ENCODE data around the gene IMMT. TPM values are rescaled to one million over a fixed set of nuclear protein-coding genes. Genes with fewer than 3 reads are reported as not detected.
"Not testable (repeated sequence)": the region's sequence is repeated elsewhere in the genome, so short reads cannot be mapped to it uniquely, and the experiment has no call there.

Gene IMMT
- polyA plus RNA-seq, 1 donor (not counting 4 experiments of a cell fraction or from before 2014, with no cell fraction given), result 91.5 TPM

GRCh38 chr2:86230961-86231360 is 35.7 kb upstream of the IMMT start:
- H3K9ac ChIP-seq (ENCODE audit: control insufficient read depth, extremely low read depth, insufficient read depth, low read length), result no peak overlapping the region
- H3K27me3 ChIP-seq (ENCODE audit: control insufficient read depth, extremely low read depth, insufficient read depth, low read length), result no peaks in the 10 kb centered on the region
- no peaks in the 10 kb centered on the region for H3K79me2 ChIP-seq (ENCODE audit: control insufficient read depth, insufficient read depth, low read length)
- dilution Hi-C loops (cut with MboI; ENCODE audit: extremely low pct_ligation_motif_present, low sequenced_read_pairs), result no loop called here
- TF ChIP-seq CTCF (optimal IDR thresholded peaks at IDR 0.05 in 1 of 3, IDR thresholded peaks at IDR 0.05 in 1 of 3, conservative IDR thresholded peaks at IDR 0.05 in 1 of 3; ENCODE audit: extremely low read depth in 1 of 3, insufficient read depth in 2 of 3, low read length in 3 of 3) (no peak), EZH2 (IDR thresholded peaks at IDR 0.05; ENCODE audit: low read length) (no peak)
- H3K36me3 ChIP-seq (ENCODE audit: control insufficient read depth in 2 of 2, extremely low read depth in 1 of 2, insufficient read depth in 2 of 2, low read length in 2 of 2), result no peaks in the 10 kb centered on the region
- H3K27ac ChIP-seq (ENCODE audit: control insufficient read depth, insufficient read depth, low read length), result no peak overlapping the region
- H3K4me3 ChIP-seq (ENCODE audit: control insufficient read depth in 2 of 3, extremely low read depth in 1 of 3, insufficient read depth in 2 of 3, low read depth in 1 of 3, low read length in 3 of 3), result no peak overlapping the region
- no peaks in the 10 kb centered on the region for H4K20me1 ChIP-seq (ENCODE audit: control insufficient read depth, extremely low read depth, insufficient read depth, low read length)
- DNase-seq (ENCODE audit: low read depth, low spot score) (no peak), FAIRE-seq (no peak)
- H2AFZ ChIP-seq (ENCODE audit: control insufficient read depth, low read length), result no peak overlapping the region
- no peaks in the 10 kb centered on the region for H3K9me1 ChIP-seq (ENCODE audit: control insufficient read depth, extremely low read depth, insufficient read depth, low read length)
- peaks cover 13% of the 10 kb centered on the region for H3K4me1 ChIP-seq (ENCODE audit: control insufficient read depth, extremely low read depth, insufficient read depth, low read length)
- H3K4me2 ChIP-seq (ENCODE audit: control insufficient read depth, extremely low read depth, insufficient read depth, low read depth, low read length), result no peak overlapping the region
- H3K9me3 ChIP-seq (ENCODE audit: control insufficient read depth, low read depth, low read length), result no peaks in the 10 kb centered on the region

DNA sequence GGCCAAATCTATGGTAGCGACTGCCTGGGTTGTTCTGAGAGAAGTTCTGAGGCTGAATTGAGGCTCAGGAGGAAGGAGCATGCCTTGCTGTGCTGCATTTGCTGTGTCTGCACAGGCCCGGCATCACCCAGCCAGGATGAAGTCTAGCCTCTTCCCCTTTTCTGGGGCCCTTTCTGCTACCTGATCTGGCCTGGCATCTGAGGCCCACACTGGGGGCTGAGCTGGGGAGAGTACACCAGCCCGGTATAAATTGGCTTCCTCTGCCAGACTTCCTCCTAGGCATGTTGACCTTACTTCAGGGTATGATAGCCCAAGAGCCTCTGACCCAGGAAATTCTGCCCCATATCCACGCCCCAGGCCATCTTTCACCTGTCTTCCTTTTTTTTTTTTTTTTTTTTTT is 34.0 kb upstream of the IMMT start:
- H3K79me2 ChIP-seq (ENCODE audit: control insufficient read depth, insufficient read depth, low read length), result no peaks in the 10 kb centered on the region
- no peak overlapping the region for H3K4me3 ChIP-seq (ENCODE audit: control insufficient read depth in 2 of 3, extremely low read depth in 1 of 3, insufficient read depth in 2 of 3, low read depth in 1 of 3, low read length in 3 of 3)
- H3K27me3 ChIP-seq (ENCODE audit: control insufficient read depth, extremely low read depth, insufficient read depth, low read length), result no peaks in the 10 kb centered on the region
- FAIRE-seq (no peak), DNase-seq (ENCODE audit: low read depth, low spot score) (no peak)
- dilution Hi-C loops (cut with MboI; ENCODE audit: extremely low pct_ligation_motif_present, low sequenced_read_pairs), result no loop called here
- peaks cover 13% of the 10 kb centered on the region for H3K4me1 ChIP-seq (ENCODE audit: control insufficient read depth, extremely low read depth, insufficient read depth, low read length)
- H2AFZ ChIP-seq (ENCODE audit: control insufficient read depth, low read length), result peak overlapping the region; percentile 35
- H3K9me3 ChIP-seq (ENCODE audit: control insufficient read depth, low read depth, low read length), result no peaks in the 10 kb centered on the region
- H3K4me2 ChIP-seq (ENCODE audit: control insufficient read depth, extremely low read depth, insufficient read depth, low read depth, low read length), result peak overlapping the region; percentile 17
- H4K20me1 ChIP-seq (ENCODE audit: control insufficient read depth, extremely low read depth, insufficient read depth, low read length), result no peaks in the 10 kb centered on the region
- no peak overlapping the region for H3K27ac ChIP-seq (ENCODE audit: control insufficient read depth, insufficient read depth, low read length)
- H3K9ac ChIP-seq (ENCODE audit: control insufficient read depth, extremely low read depth, insufficient read depth, low read length), result no peak overlapping the region
- no peak for TF ChIP-seq EZH2 (IDR thresholded peaks at IDR 0.05; ENCODE audit: low read length)
- H3K9me1 ChIP-seq (ENCODE audit: control insufficient read depth, extremely low read depth, insufficient read depth, low read length), result no peaks in the 10 kb centered on the region
- no peaks in the 10 kb centered on the region for H3K36me3 ChIP-seq (ENCODE audit: control insufficient read depth in 2 of 2, extremely low read depth in 1 of 2, insufficient read depth in 2 of 2, low read length in 2 of 2)

- H2AFZ ChIP-seq (ENCODE audit: control insufficient read depth, low read length); H4K20me1 ChIP-seq (ENCODE audit: control insufficient read depth, extremely low read depth, insufficient read depth, low read length); H3K9ac ChIP-seq (ENCODE audit: control insufficient read depth, extremely low read depth, insufficient read depth, low read length); H3K79me2 ChIP-seq (ENCODE audit: control insufficient read depth, insufficient read depth, low read length); H3K9me3 ChIP-seq (ENCODE audit: control insufficient read depth, low read depth, low read length); H3K27me3 ChIP-seq (ENCODE audit: control insufficient read depth, extremely low read depth, insufficient read depth, low read length); H3K4me3 ChIP-seq (ENCODE audit: control insufficient read depth in 2 of 3, extremely low read depth in 1 of 3, insufficient read depth in 2 of 3, low read depth in 1 of 3, low read length in 3 of 3); H3K27ac ChIP-seq (ENCODE audit: control insufficient read depth, insufficient read depth, low read length); H3K36me3 ChIP-seq (ENCODE audit: control insufficient read depth in 2 of 2, extremely low read depth in 1 of 2, insufficient read depth in 2 of 2, low read length in 2 of 2); DNase-seq (ENCODE audit: low read depth, low spot score); H3K9me1 ChIP-seq (ENCODE audit: control insufficient read depth, extremely low read depth, insufficient read depth, low read length); dilution Hi-C loops (cut with MboI; ENCODE audit: extremely low pct_ligation_motif_present, low sequenced_read_pairs): not testable (repeated sequence)
- FAIRE-seq, result peak; percentile 55
- H3K4me1 ChIP-seq (ENCODE audit: control insufficient read depth, extremely low read depth, insufficient read depth, low read length), result peaks cover 15% of the 10 kb centered on the region
- H3K4me2 ChIP-seq (ENCODE audit: control insufficient read depth, extremely low read depth, insufficient read depth, low read depth, low read length), result peak overlapping the region; percentile 17
Observed at GRCh38 chr2:86228574-86228973, 33.3 kb upstream of the IMMT start.
